ENCODE results near the gene MPZL1.

MPZL1 gene

DNA sequence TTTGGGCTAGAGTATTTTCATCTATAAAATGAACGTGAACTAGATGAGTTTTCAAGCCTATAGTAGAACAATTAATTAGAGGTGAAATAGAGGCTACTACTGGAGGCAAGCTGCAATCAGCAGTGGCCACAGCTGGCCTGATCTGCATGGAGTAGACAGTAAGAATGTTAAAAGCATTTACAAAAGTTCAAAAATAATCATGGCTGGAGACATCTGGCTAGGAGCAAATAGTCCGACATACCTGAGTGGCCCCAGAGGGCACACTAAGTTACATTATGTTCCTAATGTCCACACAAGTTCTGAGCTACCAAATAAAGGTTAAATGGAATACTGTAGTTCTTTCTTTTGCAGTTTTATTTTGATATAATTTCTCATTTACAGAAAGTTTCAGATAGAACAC, 28.0 kb downstream of the MPZL1 start:
- no peaks in the 10 kb centered on the region for H3K9me3 ChIP-seq (ENCODE audit: severe bottlenecking)
- no peaks in the 10 kb centered on the region for H3K36me3 ChIP-seq
- TF ChIP-seq, protein P1, sequence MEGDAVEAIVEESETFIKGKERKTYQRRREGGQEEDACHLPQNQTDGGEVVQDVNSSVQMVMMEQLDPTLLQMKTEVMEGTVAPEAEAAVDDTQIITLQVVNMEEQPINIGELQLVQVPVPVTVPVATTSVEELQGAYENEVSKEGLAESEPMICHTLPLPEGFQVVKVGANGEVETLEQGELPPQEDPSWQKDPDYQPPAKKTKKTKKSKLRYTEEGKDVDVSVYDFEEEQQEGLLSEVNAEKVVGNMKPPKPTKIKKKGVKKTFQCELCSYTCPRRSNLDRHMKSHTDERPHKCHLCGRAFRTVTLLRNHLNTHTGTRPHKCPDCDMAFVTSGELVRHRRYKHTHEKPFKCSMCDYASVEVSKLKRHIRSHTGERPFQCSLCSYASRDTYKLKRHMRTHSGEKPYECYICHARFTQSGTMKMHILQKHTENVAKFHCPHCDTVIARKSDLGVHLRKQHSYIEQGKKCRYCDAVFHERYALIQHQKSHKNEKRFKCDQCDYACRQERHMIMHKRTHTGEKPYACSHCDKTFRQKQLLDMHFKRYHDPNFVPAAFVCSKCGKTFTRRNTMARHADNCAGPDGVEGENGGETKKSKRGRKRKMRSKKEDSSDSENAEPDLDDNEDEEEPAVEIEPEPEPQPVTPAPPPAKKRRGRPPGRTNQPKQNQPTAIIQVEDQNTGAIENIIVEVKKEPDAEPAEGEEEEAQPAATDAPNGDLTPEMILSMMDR (IDR thresholded peaks at IDR 0.05; ENCODE audit: low read depth, low read length), result no peak
- no peak overlapping the region for H3K4me3 ChIP-seq (ENCODE audit: low read depth, low read length)
- no peak overlapping the region for H3K27ac ChIP-seq
- DNase-seq, result no peak
- no peaks in the 10 kb centered on the region for H3K27me3 ChIP-seq (ENCODE audit: insufficient read depth, low read depth, severe bottlenecking)

DNA sequence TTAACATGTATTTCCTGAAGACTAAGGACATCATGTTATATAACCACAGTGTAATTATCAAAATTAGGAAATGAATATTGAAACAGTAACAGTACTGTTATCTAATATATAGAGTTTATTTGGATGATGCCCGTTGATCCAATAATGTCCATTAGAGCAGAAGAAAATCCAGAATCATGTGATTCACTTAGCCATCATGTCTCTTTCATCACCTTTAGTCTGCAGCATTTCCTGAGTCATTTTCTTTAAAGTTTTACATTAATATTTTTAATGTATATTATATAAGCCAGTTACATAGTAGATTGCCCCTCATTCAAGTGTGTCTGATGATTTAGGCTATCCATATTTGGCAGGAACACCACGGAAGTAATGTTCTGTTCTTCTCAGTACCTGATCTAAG, 28.9 kb downstream of the MPZL1 start:
- no peak overlapping the region for H3K4me3 ChIP-seq (ENCODE audit: low read depth, low read length)
- no peaks in the 10 kb centered on the region for H3K36me3 ChIP-seq
- TF ChIP-seq, protein P1 (IDR thresholded peaks at IDR 0.05; ENCODE audit: low read depth, low read length), result no peak
- H3K27me3 ChIP-seq (ENCODE audit: insufficient read depth, low read depth, severe bottlenecking), result no peaks in the 10 kb centered on the region
- H3K27ac ChIP-seq, result no peak overlapping the region
- no peak for DNase-seq
- no peaks in the 10 kb centered on the region for H3K9me3 ChIP-seq (ENCODE audit: severe bottlenecking)

DNA sequence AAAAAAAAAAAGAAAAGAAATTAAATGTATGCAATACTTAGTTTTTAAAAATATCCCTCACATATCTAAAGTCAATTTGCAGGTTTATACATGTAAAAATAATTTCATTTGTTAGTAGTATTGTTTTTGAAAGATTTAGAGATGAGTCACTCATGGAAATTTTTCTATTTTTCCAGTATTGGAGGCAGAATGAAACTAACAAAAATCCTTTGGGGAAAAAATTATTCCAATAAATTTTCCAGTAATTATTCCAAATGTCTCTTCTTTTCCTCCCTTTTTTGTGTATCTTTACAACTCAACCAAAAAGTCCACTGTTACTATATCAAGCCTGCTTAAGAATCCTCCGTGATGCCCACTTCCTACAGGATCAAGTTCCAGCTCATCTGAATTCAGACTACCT, 29.9 kb downstream of the MPZL1 start:
- TF ChIP-seq, protein P1 (IDR thresholded peaks at IDR 0.05; ENCODE audit: low read depth, low read length), result no peak
- no peaks in the 10 kb centered on the region for H3K36me3 ChIP-seq
- no peak for DNase-seq
- no peak overlapping the region for H3K27ac ChIP-seq
- H3K9me3 ChIP-seq (ENCODE audit: severe bottlenecking), result no peaks in the 10 kb centered on the region
- H3K4me3 ChIP-seq (ENCODE audit: low read depth, low read length), result no peak overlapping the region
- no peaks in the 10 kb centered on the region for H3K27me3 ChIP-seq (ENCODE audit: insufficient read depth, low read depth, severe bottlenecking)

DNA sequence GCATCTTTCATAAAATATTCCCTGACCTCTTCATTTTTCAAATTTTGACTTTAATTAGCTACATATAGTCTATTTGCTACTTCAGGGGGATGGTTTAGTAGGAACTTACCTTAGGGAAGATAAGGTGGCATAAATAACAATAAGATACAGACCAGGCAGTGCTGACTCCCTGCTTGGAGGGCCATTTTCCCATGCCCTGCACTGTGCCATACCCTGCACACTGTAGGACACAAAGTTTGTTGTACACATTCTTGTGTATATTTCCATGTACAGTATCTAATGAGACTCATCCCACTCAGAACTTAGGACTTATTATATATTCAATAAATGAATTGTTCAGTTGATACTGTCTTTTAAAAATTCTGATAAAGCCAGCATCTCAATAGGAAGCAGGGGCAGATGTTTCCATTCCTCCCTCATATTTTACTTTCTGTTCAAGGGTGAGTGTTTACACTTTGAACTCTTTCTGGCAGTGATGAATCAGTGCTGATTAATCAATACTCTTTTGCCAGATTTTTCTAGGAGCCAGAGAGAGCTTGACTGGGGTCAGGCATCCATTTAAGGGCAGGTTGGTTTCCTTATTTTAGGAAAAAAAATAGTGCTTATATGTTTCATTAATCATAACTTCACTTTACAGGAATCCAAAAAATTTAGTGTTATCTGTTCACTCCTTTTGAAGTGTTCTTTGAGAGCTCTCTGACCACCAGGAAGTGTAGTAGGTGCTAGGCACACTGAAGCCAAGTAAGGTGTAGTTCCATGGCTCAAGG, 30.6 kb downstream of the MPZL1 start:
- Histone ChIP-seq H3K4me3 (ENCODE audit: low read depth, low read length) (no peak overlapping the region), H3K27ac (no peak overlapping the region), H3K27me3 (ENCODE audit: insufficient read depth, low read depth, severe bottlenecking) (no peaks in the 10 kb centered on the region), H3K9me3 (ENCODE audit: severe bottlenecking) (no peaks in the 10 kb centered on the region), H3K36me3 (no peaks in the 10 kb centered on the region)
- no peak for DNase-seq
- TF ChIP-seq, protein P1 (IDR thresholded peaks at IDR 0.05; ENCODE audit: low read depth, low read length), result no peak

DNA sequence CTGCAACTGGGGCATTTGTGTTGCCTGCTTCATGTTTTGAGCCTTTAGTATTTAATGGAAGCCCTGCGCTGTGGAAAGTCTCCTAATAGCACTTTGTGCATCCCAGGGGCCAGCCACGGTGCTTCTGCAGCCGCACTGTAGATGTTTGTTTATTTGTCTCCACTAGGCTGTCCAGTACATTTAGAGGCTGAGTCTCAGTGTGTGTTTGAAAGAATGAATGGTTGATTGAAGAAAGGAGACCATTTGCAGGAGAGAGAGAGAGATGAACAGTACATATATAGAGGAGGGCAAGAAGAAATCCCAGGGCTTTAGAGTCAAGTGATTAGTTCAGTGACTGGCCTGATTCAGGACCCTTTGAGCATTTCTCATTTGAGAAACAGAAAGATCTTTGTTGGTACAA, 33.9 kb downstream of the MPZL1 start:
- DNase-seq, result no peak
- Histone ChIP-seq H3K27me3 (ENCODE audit: insufficient read depth, low read depth, severe bottlenecking) (no peaks in the 10 kb centered on the region), H3K9me3 (ENCODE audit: severe bottlenecking) (no peaks in the 10 kb centered on the region), H3K4me3 (ENCODE audit: low read depth, low read length) (no peak overlapping the region), H3K27ac (no peak overlapping the region), H3K36me3 (no peaks in the 10 kb centered on the region)
- TF ChIP-seq, protein P1 (IDR thresholded peaks at IDR 0.05; ENCODE audit: low read depth, low read length), result no peak
